Islet of Langerhans (tissue), 1 donor: ENCODE measurements around the gene INPP4A.

Experiments
- FAIRE-seq: peaks from one replicate; lab custom pipeline; 2011; peaks lifted over from hg19 to GRCh38; lab: Jason Lieb, UNC

The INPP4A gene

GRCh38 chr2:98514879-98515249, 70.2 kb downstream of the INPP4A start:
- FAIRE-seq, result no peak

- no peak for FAIRE-seq
Observed at GRCh38 chr2:98515250-98515991, 70.8 kb downstream of the INPP4A start.

GRCh38 chr2:98516571-98516970, 71.9 kb downstream of the INPP4A start:
- no peak for FAIRE-seq

GRCh38 chr2:98517636-98518035, 73.0 kb downstream of the INPP4A start:
- FAIRE-seq, result no peak

- FAIRE-seq, result no peak
Observed at GRCh38 chr2:98518101-98518500, 73.4 kb downstream of the INPP4A start.

GRCh38 chr2:98519156-98519555, 74.5 kb downstream of the INPP4A start:
- FAIRE-seq, result no peak

GRCh38 chr2:98519851-98520250, 75.2 kb downstream of the INPP4A start:
- FAIRE-seq, result no peak

- FAIRE-seq, result no peak
Observed at GRCh38 chr2:98520806-98521205, 76.1 kb downstream of the INPP4A start.

- no peak for FAIRE-seq
Observed at GRCh38 chr2:98521266-98521665, 76.6 kb downstream of the INPP4A start.

- FAIRE-seq, result no peak
Observed at GRCh38 chr2:98522854-98523253, 78.2 kb downstream of the INPP4A start.

GRCh38 chr2:98524168-98524567, 79.5 kb downstream of the INPP4A start:
- FAIRE-seq, result peak; percentile 56

GRCh38 chr2:98528349-98528748, 83.7 kb downstream of the INPP4A start:
- no peak for FAIRE-seq

- FAIRE-seq, result no peak
Observed at GRCh38 chr2:98530114-98530513, 85.5 kb downstream of the INPP4A start.

- no peak for FAIRE-seq
Observed at GRCh38 chr2:98532756-98533155, 88.1 kb downstream of the INPP4A start.

- FAIRE-seq, result no peak
Observed at GRCh38 chr2:98533547-98533946, 88.9 kb downstream of the INPP4A start.

GRCh38 chr2:98534761-98535160, 90.1 kb downstream of the INPP4A start:
- FAIRE-seq, result no peak

- no peak for FAIRE-seq
Observed at GRCh38 chr2:98535971-98536677, 91.5 kb downstream of the INPP4A start.

GRCh38 chr2:98537390-98538126, 92.9 kb downstream of the INPP4A start:
- no peak for FAIRE-seq

GRCh38 chr2:98538280-98539041, 93.8 kb downstream of the INPP4A start:
- no peak for FAIRE-seq

- no peak for FAIRE-seq
Observed at GRCh38 chr2:98539056-98539735, 94.5 kb downstream of the INPP4A start.

- FAIRE-seq, result no peak
Observed at GRCh38 chr2:98540536-98540935, 95.9 kb downstream of the INPP4A start.

- FAIRE-seq, result no peak
Observed at GRCh38 chr2:98541489-98541888, 96.8 kb downstream of the INPP4A start.
